HUES48 (cell line): ENCODE results near the gene SUSD6.
"Not testable (repeated sequence)": the region's sequence is repeated elsewhere in the genome, so short reads cannot be mapped to it uniquely, and the experiment has no call there.

ENCODE experiments used
- H3K27ac ChIP-seq: one replicate; pipeline ENCODE4 v1.7.0; 2013; ENCODE audit warnings: low read depth, low read length, inconsistent platforms
- H3K27me3 ChIP-seq: 2 replicates; pipeline ENCODE4 v1.6.1; 2013; ENCODE audit warnings: mild to moderate bottlenecking, low read length; ENCODE audit not compliant: control insufficient read depth, insufficient read depth
- H3K36me3 ChIP-seq: 2 replicates; pipeline ENCODE4 v1.6.1; 2013; ENCODE audit warnings: low read length; ENCODE audit not compliant: control insufficient read depth, insufficient read depth
- H3K4me1 ChIP-seq: 2 replicates; pipeline ENCODE4 v1.6.1; 2013; ENCODE audit warnings: mild to moderate bottlenecking, low read length; ENCODE audit not compliant: control insufficient read depth, insufficient read depth
- H3K4me3 ChIP-seq: 2 replicates; pipeline ENCODE4 v1.5.1; 2013; ENCODE audit warnings: mild to moderate bottlenecking, low read depth, low read length
- H3K9ac ChIP-seq: 2 replicates; pipeline ENCODE4 v1.6.1; 2013; ENCODE audit warnings: mild to moderate bottlenecking, low read depth, low read length, moderate library complexity
- H3K9me3 ChIP-seq: 2 replicates; pipeline ENCODE4 v1.6.1; 2013; ENCODE audit warnings: low read length; ENCODE audit not compliant: control insufficient read depth, insufficient read depth

Gene SUSD6

DNA sequence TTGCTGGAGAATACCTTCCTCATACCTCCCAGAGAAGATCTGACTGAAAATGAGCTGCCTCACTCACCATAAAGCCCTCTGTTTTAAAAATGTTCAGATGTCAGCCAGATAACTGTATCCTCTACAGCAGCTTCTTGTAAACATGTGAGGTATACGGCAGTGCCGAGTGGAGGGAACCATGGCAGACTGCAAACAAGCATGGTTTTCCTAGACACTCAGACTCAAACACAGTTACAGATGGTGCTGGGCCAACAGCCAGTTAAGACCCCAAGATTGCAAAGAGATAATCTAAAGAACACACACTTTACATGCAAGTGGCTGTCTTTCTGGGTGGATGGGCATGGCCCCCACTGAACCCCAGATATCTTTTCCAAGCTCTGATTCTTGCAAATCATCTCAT lies 20.1 kb upstream of the SUSD6 start:
- Histone ChIP-seq H3K4me3 (no peak overlapping the region), H3K27me3 (no peaks in the 10 kb centered on the region), H3K9ac (no peak overlapping the region), H3K9me3 (no peaks in the 10 kb centered on the region), H3K27ac (no peak overlapping the region), H3K36me3 (no peaks in the 10 kb centered on the region), H3K4me1 (no peaks in the 10 kb centered on the region)

DNA sequence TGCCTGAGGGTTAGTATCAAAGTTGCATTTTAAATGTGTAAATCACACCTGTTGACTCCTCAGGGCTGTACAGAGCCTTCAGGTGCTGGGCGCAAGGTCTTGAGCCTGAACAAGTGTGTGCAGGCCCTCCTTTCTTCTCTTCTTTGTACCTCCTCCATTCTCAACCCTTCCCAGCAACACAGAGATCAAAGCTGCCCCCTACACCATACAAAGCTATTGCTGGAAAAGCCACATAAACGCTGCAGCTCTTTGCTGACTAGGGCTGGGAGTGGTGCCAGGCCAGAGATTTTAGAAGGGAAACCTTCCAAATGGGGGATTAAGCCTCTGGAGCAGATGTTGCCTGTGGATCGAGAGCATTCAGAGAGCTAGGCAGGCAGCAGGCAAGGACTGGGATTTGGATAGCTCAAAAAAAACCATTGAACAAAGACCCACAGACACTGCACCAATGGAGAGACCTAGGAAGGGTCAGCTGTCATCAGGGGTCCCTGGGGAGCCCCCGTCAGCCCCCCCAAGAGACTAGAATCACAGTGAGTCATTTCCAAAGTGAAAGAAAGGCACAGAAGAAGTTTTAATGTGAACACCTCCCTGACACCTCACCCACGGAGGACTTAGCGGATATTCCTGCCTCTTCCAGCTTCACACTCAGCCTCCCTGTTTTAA lies 18.2 kb upstream of the SUSD6 start:
- H3K27ac ChIP-seq: peak overlapping the region; percentile 7
- H3K9me3 ChIP-seq: no peaks in the 10 kb centered on the region
- H3K27me3 ChIP-seq: no peaks in the 10 kb centered on the region
- no peaks in the 10 kb centered on the region for H3K4me1 ChIP-seq
- no peak overlapping the region for H3K4me3 ChIP-seq
- H3K9ac ChIP-seq: no peak overlapping the region
- no peaks in the 10 kb centered on the region for H3K36me3 ChIP-seq

DNA sequence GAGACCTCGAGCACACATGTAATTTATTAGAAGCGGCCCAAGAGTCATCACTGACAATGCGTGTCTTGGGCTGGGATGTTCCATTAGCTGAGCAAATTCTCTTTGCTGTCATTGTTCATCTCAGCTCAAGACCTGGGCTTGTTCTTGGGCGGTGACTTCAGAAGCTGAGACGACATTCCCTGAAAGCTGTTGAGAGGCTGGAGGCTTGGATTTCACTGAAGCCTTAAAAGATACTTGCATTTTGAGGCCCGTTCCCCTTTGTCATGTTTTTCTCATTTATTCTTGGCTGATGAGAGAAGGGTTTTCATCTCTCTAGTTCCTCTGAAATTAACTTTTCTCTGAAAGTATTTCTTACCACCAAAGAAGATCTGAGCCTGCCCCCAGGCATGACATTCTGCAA lies 16.6 kb upstream of the SUSD6 start:
- Histone ChIP-seq H3K9me3 (no peaks in the 10 kb centered on the region), H3K4me3 (no peak overlapping the region), H3K36me3 (no peaks in the 10 kb centered on the region), H3K4me1 (no peaks in the 10 kb centered on the region), H3K27ac (no peak overlapping the region), H3K27me3 (no peaks in the 10 kb centered on the region), H3K9ac (no peak overlapping the region)

DNA sequence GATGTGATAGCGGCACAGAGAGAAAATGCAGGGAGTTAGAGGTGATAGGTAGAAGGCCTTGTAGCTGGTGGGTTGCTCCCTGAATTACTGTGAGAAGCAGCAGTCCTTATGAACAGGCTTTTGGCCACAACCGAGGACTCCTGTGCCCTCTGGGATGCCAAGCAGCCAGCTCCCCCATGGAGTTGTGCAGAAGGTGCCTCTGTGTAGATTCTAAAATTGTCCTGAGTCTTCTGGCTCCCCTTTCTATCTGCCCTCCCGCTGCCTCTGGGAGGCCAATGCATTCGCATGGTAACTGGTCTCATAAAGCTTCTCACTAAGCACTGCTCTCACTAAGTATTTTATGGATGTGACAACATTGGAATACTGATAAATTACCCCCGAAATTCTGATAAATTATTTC lies 16.1 kb upstream of the SUSD6 start:
- Histone ChIP-seq H3K4me1 (no peaks in the 10 kb centered on the region), H3K27me3 (no peaks in the 10 kb centered on the region), H3K9me3 (no peaks in the 10 kb centered on the region), H3K4me3 (no peak overlapping the region), H3K9ac (no peak overlapping the region), H3K27ac (no peak overlapping the region), H3K36me3 (no peaks in the 10 kb centered on the region)

DNA sequence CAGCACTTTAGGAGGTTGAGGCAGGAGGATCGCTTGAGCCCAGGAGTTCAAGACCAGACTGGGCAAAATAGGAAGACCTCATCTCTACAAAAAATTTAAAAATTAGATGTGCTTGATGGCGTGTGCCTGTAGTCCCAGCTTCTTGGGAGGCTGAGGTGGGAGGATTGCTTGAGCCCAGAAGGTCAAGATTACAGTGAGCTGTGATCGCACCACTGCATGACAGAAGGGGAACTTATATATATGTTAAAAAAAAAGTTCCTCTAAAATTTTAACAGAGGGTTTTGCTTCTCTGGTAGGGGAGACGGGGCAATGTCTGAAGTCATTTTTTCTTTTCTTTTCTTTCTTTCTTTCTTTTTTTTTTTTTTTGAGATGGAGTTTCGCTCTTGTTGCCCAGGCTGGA lies 12.0 kb upstream of the SUSD6 start:
- not testable (repeated sequence) for H3K9ac ChIP-seq, H3K36me3 ChIP-seq, H3K4me3 ChIP-seq, H3K27ac ChIP-seq, H3K9me3 ChIP-seq, H3K4me1 ChIP-seq, H3K27me3 ChIP-seq

DNA sequence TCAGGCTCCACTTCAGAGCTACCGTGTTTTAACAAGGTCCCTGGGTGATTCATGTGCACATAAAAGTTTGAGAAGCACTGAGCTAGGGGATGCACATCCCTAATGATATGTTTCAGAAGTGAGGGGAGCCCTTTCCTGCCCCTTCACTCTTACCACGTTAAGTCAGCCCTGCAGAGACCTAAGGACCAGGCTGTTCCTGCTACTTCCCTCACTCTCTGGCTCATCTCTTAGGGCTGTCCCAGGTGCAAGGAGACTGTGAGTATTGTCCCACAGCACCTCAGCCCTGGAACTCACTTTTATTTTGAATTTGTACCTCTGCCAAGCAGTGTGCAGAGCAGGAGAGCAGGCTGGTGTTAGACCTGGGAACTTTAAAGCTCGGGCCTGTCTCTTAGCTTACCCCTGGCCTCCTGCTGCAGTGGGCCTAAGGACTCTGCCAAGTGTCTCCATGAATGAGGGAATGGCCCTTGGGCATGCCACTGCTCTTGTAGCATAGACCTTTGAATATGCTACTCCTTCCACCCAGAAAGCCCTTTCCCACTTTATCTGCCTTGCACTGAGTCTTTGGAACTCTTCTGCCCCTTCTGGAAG lies 11.0 kb upstream of the SUSD6 start:
- Histone ChIP-seq H3K36me3 (no peaks in the 10 kb centered on the region), H3K9me3 (no peaks in the 10 kb centered on the region), H3K4me3 (no peak overlapping the region), H3K9ac (no peak overlapping the region), H3K27me3 (no peaks in the 10 kb centered on the region), H3K4me1 (peaks cover 4% of the 10 kb centered on the region), H3K27ac (no peak overlapping the region)

DNA sequence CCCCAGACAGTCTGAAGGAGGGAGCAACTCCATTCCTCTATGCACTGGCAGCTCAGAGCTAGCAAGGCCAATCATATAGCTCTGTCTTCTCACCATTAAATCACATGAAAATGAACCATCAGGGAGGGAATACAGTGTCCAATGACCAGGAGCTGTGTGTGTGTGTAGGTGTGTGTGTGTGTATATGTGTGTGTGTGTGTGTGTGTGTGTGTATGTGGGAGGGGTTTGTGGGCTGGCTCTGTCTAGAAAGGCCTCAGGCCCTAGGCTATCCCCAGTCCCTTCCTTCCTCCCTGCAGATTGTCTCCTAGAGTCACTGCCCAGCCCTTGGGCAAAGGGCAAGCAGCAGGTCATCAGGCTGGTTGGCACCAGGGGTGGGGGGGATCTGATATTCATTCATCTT lies 5.7 kb upstream of the SUSD6 start:
- Histone ChIP-seq H3K9ac (no peak overlapping the region), H3K4me1 (peaks cover 11% of the 10 kb centered on the region), H3K27me3 (no peaks in the 10 kb centered on the region), H3K27ac (no peak overlapping the region), H3K9me3 (no peaks in the 10 kb centered on the region), H3K36me3 (no peaks in the 10 kb centered on the region), H3K4me3 (no peak overlapping the region)

- no peak overlapping the region for H3K27ac ChIP-seq
- H3K9me3 ChIP-seq: no peaks in the 10 kb centered on the region
- H3K4me3 ChIP-seq: no peak overlapping the region
- peaks cover 12% of the 10 kb centered on the region for H3K4me1 ChIP-seq
- no peaks in the 10 kb centered on the region for H3K27me3 ChIP-seq
- no peak overlapping the region for H3K9ac ChIP-seq
- H3K36me3 ChIP-seq: no peaks in the 10 kb centered on the region
Observed at GRCh38 chr14:69606258-69607184, 4.9 kb upstream of the SUSD6 start.

DNA sequence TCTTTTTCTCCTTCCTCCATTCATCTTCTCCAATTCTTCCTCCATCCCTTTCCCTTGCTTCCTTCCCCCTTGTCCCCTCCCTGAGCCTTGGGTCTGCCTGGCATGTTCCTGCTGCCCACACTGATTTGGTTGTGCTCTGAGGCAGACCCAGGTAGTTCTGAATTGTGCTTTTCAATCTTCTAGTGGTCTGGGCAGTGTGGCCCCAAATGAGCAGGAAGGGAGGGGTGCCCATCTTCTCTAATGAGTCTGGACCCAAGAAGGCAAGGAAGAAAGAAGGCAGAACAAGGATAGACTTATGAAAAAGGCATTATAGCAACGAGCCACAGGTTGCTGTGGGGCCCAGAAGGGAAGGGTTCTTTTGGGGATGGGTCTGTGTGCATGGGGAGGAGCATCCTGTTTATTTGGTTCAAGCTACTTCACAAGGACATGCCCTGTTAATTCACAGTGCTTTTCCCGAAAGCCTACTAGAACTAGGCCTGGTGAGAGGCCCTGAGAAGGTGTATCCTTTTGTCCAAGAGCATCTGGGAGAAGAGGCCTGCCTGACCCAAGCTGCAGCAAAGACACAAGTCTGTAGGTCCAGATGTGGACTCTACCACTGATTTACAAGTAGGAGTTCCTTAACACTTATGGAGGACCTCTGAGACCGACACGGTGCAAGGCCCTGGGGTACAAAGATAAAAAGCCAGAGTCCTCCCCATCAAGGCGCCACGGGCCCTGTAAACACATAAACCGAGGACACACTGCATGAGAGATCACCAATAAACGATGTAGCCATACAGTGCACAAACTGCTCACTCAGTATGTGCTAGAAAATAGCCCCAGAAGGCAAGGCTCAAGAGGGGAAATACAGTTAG lies 1.1 kb upstream of the SUSD6 start:
- Histone ChIP-seq H3K9ac (no peak overlapping the region), H3K27me3 (peaks cover 7% of the 10 kb centered on the region; the same call in 1 of the 2 replicates), H3K4me3 (peak overlapping the region; percentile 74), H3K27ac (peak overlapping the region; percentile 55), H3K4me1 (peaks cover 11% of the 10 kb centered on the region), H3K9me3 (no peaks in the 10 kb centered on the region), H3K36me3 (no peaks in the 10 kb centered on the region)

- H3K9ac ChIP-seq: no peak overlapping the region
- peak overlapping the region; percentile 55 for H3K27ac ChIP-seq
- H3K27me3 ChIP-seq: peaks cover 7% of the 10 kb centered on the region; the same call in 1 of the 2 replicates
- H3K9me3 ChIP-seq: no peaks in the 10 kb centered on the region
- peak overlapping the region; percentile 74 for H3K4me3 ChIP-seq
- peaks cover 11% of the 10 kb centered on the region for H3K4me1 ChIP-seq
- H3K36me3 ChIP-seq: no peaks in the 10 kb centered on the region
Observed at GRCh38 chr14:69610874-69611171, 573 bp upstream of the SUSD6 start.
